Stimulated activated CD8-positive, alpha-beta memory T cell treated with anti-CD3 and anti-CD28 coated beads, Interleukin-4, amount 100 ng/mL, for 24 hours (primary cell): Measurements from ENCODE around the gene USP6.
"Not testable (repeated sequence)": the region's sequence is repeated elsewhere in the genome, so short reads cannot be mapped to it uniquely, and the experiment has no call there.

Experiments
- DNase-seq: peaks from one replicate; pipeline ENCODE4 v3.0.0-alpha.2; 2020; ENCODE audit warnings: low read depth

USP6 gene

GRCh38 chr17:5191541-5192417 is 75.9 kb downstream of the USP6 start, which contains the start of gene ZNF594:
Gene ZNF594, minus strand, starts transcription at chr17:5191868. Its CDS starts 7,612 bp downstream, at chr17:5184256.
- DNase-seq, result peak; percentile 98

DNA sequence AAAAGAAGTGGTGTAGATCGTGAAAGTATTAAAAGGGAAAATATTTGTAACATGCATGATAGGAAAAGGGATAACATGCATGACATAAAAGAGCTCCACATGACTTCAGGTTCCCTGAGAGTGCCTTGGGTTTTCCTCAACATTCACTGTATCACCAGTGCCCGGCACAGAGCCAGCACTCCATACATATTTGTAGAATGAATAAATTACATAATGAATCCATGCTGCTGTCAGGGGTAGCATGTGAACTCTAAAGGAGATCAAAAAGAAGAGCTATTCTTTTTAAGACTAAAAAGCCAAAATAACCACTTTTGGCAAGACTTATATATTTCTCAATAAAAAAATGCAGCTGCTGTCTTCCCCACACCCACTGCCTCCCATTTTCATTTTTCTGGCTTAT is 78.5 kb downstream of the USP6 start:
- DNase-seq, result no peak

- no peak for DNase-seq
These were observed 82.6 kb downstream of the USP6 start for GRCh38 chr17:5198472-5198871.

DNA sequence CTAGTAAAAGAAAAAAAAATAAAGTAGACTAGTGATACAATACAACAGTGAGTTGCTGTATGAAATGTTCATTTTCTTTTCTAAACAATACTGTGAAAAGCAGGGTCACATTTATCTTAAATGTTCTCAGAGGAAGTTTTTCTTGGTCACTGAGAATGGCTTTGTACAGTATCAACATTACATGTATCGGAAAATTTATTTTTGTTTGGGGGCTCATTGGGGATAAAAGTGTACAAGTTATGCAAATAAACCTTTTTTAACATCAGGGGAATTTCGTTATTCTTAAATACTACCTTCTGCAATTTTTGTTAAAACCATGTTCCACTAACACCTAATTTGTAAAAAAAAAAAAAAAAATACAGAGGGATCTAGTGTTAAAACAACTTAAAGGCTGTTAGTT is 84.5 kb downstream of the USP6 start:
- DNase-seq, result no peak

GRCh38 chr17:5201011-5201410 is 85.2 kb downstream of the USP6 start:
- DNase-seq, result no peak

GRCh38 chr17:5203178-5203907 is 87.5 kb downstream of the USP6 start:
- no peak for DNase-seq

GRCh38 chr17:5203908-5204294 is 88.1 kb downstream of the USP6 start:
- DNase-seq, result no peak

DNA sequence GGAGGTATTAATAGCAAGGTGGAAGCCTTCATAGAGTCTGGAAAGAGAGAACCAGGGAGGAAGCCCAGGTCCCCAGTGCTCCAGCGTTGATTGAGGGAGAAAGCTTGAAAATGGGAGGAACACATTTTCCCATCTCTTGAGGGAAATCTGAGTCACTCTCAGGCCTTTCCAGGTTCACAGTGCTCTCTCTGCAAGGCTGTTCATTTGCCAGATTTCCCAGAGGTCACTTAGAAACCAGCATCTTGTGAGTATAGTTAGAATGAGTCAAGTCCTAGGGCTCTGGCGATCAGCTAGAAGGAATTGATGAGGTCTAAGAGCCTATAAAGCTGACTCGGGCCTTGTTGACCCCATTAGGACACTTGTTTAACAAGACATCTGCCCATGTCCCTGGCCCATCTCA is 93.6 kb downstream of the USP6 start:
- DNase-seq, result no peak

GRCh38 chr17:5210091-5210490 is 94.3 kb downstream of the USP6 start:
- DNase-seq, result no peak

GRCh38 chr17:5210614-5211252 is 94.9 kb downstream of the USP6 start:
- DNase-seq, result no peak

- DNase-seq, result no peak
These were observed 95.6 kb downstream of the USP6 start for GRCh38 chr17:5211458-5211857.

DNA sequence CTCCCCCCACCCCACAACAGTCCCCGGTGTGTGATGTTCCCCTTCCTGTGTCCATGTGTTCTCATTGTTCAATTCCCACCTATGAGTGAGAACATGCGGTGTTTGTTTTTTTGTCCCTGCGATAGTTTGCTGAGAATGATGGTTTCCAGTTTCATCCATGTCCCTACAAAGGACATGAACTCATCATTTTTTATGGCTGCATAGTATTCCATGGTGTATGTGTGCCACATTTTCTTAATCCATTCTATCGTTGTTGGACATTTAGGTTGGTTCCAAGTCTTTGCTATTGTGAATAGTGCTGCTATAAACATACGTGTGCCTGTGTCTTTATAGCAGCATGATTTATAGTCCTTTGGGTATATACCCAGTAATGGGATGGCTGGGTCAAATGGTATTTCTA is 101.7 kb downstream of the USP6 start:
- not testable (repeated sequence) for DNase-seq

GRCh38 chr17:5219536-5219935 is 103.7 kb downstream of the USP6 start:
- DNase-seq, result no peak

DNA sequence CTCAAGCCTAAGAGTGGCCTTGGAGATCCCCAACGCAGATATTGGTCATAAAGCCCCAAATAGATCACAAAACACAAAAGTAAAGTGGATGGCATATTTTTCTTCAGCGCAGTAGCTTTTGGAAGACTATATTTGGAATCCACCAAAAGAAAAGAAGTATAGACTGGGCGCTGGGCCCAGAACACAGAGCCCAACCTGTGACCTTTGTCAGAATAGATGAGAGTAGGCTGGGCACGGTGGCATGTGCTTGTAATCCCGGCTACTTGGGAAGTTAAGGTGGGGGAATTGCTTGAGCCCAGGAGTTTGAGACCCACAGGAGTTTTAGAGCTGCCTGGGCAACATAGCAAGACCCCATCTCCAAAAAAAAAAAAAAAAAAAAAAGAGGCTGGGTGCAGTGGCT is 104.2 kb downstream of the USP6 start:
- DNase-seq, result no peak

DNA sequence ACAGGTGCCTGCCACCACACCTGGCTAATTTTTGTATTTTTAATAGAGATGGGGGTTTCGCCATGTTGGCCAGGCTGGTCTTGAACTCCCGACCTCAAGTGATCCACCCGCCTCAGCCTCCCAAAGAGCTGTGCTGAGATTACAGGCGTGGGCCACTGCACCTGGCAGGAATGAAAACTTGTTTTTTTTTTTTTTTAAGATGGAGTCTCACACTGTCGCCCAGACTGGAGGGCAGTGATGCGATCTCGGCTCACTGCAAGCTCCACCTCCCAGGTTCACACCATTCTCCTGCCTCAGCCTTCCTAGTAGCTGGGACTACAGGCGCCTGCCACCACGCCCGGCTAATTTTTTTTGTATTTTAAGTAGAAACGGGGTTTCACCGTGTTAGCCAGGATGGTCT is 106.1 kb downstream of the USP6 start:
- not testable (repeated sequence) for DNase-seq
